HG03571 (cell line): ENCODE measurements around the gene RAB15.

ENCODE experiments used
- ATAC-seq: cut with Tn5 transposase; IDR thresholded peaks from one replicate; pipeline ENCODE4 v1.9.1; 2021; ENCODE audit not compliant: unreplicated experiment

The RAB15 gene

GRCh38 chr14:64971943-64972791, at the start of gene RAB15:
Gene RAB15, minus strand, starts transcription at chr14:64972336. Its CDS starts 260 bp downstream, at chr14:64972076.
- ATAC-seq: no peak

DNA sequence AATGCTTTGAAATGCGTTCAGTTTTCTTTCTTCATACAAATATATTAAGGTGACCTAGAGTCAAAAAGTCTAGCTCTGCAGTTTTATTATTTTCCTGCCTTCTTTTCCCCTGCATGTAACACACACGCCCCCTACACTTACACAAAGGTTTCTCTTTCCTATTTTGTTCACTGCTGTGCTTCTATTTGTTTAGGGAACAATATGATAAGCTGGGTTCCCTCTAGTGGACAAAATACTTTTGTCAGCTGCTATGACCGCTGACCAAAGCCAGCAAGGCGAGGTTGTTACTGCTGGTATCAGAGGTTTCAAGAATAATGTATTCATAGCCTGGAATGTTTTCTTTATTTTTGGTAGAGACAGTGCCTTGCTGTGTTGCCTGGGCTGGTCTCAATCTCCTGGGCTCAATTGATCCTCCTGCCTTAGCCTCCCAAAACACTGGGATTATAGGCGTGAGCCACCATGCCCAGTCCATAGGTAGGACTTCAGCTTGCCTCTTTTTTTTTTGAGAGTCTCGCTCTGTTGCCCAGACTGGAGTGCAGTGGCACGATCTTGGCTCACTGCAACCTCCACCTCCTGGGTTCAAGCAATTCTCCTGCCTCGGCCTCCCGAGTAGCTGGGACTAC, 47.9 kb upstream of the RAB15 start:
- no peak for ATAC-seq

DNA sequence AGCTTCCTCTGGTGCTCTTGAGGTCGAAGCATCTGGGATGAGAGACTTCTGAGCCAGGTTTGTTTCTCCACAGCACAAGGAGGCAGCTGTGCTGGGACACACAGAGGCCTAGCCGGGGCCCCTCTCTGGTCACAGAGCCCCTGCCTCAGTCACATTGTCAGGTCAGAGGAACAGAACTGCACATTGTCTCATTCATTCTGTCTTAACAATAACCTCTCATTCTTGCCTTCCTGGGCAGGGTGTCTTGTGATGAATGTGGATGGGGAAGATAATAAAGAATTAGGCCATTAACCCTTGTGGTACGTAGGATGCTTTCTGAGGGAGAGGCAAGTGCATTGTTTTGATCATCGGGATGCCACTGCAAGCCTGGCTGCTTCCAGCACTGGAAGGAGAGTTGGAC, 44.3 kb upstream of the RAB15 start:
- no peak for ATAC-seq

- ATAC-seq: no peak
Measured at GRCh38 chr14:65015391-65015790, 43.3 kb upstream of the RAB15 start.

GRCh38 chr14:65012353-65012752, 40.2 kb upstream of the RAB15 start:
- ATAC-seq: no peak

DNA sequence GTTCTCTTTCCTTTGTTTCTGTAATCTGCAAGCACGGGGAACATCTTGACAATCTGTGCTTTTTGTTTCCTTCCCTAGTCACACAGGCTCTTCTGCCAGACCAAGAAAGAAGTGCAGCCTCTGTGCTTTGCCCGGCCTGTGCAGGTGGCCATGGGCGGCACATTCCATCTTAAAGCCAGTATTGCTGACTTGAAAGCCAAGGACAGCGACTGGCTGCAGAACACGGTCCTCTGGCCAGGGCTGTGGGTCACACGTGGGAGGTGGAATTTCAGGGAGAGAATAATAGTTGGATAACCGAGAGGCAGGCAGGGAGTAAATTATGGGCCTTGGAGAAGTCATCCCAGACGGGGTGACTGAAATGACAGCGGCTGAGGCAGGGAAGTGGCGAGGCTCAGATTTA, 39.4 kb upstream of the RAB15 start:
- no peak for ATAC-seq

DNA sequence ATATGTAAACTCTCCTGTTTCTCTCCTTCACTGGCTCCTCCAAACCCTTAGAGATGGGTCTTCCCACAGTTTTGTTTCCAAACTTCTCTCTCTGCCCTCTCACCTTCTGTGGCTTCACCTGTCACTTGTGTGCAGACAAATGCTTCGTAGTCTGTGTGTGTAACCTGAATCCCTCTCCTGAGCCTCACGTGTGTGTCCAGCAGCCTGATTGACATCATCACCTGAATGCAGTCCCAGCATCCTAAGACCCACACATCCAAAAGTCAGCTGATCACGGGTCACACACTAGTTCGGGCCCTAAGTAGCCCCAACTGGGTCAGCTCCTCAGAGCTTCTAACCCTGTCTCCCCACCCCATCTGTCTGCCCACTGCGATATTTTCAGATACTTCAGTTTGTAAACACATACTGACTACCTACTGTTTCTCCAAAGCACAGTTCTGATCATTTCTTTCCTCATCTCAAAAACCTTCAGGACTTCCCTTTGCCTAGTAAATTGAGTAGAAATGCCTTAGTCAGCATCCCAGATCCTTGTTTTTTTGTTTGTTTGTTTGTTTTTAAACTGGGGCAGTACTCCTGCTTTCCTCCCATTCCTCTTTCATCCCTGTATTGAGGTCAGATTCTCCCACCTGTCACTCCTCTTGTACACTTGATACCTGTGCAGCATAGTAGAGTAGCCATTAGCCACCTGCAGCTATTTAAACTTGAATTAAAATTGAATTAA, 38.2 kb upstream of the RAB15 start:
- ATAC-seq: no peak

GRCh38 chr14:65007202-65007601, 35.1 kb upstream of the RAB15 start:
- no peak for ATAC-seq

DNA sequence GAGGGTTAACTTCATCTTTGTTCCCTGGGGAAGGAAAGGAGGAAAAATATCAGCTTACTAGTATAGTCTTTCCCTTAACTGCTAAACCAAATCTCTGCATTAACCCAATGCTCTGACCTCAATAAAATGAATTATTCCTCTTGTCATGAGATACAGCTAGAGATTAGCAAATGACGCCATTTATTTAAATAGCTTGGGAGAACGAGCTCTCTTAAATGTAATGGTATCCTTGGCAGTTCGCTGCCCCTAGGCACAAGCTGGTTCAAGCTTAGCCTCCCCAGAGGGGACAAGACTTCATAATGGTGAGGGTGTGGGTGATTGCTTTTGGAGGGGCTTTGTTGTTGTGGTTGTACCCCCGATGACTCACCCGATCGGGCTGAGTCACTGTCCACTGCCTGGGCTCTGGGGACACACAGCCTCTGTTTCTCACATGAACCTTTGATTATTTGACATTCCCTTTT, 34.2 kb upstream of the RAB15 start:
- no peak for ATAC-seq

GRCh38 chr14:65003394-65003793, 31.3 kb upstream of the RAB15 start:
- no peak for ATAC-seq

GRCh38 chr14:65002586-65003210, 30.6 kb upstream of the RAB15 start:
- ATAC-seq: no peak

DNA sequence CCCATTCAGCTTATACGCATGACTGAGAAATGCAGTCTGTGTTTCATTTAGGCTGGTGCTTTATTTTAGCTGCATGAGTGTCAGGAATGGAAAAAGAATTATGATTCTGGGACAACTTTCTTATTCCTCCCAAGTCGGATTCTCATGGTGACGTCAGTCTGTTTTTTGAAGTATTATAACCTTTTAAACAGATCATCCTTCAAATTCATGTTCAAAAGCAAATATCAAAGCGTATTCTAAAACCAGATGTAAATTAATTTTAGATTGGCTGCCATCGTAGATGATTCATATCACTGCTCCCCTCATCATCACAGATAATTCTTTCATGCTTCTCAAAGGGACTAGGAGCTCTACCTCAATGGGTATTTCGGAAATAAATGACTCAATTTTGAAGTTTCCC, 29.6 kb upstream of the RAB15 start:
- no peak for ATAC-seq

DNA sequence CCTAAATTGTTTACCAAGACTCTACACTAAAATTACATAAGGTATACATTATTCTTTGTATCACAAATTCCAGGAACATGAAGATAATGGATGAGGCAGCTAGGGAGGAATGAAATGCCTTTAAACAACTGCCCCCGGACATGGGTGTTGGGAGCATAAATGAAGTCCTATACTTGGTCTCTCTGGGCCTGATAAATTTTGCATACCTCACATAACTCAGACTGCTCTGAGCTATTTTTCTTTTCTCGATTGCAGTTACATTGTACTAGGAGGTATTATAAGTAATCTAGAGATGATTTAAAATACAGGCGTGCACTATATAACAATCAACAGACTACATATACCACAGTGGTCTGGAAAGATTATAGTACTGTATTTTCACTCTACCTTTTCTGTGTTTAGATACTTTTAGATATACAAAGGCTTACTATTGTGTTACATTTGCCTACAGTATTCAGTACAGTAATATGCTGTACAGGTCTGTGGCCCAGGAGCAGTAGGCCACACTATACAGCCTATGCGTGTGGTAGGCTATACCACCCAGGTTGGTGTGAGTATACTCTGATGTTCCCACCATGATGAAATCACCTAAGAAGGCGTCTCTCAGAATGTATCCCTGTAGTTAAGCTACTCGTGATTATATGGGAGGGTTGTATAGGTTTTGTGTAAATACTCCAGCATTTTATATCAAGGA, 28.9 kb upstream of the RAB15 start:
- no peak for ATAC-seq

GRCh38 chr14:64998455-64998931, 26.4 kb upstream of the RAB15 start:
- ATAC-seq: no peak

DNA sequence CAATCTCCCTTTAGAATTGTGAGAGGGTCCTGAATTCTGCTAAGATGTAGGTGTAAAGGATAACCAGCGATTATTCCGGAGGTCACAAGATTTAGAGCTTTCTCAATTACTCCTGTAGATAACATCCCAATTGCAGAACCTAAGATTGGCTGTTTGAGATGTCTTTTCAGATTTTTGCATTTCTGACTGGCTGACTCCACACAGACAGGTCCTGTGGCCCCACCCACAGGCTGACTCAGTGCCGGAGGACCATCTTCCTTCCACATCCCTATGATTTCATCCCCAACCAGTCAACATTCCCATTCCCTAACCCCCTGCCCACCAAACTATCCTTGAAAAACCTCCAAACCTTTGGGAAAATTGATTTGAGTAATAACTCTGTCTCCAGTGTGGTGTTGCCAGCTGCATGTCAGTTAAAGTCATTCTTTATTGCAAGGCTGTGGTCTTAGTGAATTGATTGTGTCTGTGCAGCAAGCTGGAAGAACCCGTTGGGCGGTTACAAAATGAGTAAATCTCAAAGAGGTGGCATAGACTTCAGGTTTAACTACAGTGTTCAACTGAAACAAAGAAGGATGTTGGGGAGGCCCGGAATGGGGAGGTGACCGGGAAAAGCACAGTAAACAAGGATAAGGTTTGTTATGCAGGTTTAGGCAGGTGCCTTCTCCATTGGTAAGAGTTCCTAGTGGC, 25.1 kb upstream of the RAB15 start:
- ATAC-seq: no peak

- ATAC-seq: no peak
Measured at GRCh38 chr14:64995291-64995690, 23.2 kb upstream of the RAB15 start.

GRCh38 chr14:64994540-64994939, 22.4 kb upstream of the RAB15 start:
- ATAC-seq: no peak

DNA sequence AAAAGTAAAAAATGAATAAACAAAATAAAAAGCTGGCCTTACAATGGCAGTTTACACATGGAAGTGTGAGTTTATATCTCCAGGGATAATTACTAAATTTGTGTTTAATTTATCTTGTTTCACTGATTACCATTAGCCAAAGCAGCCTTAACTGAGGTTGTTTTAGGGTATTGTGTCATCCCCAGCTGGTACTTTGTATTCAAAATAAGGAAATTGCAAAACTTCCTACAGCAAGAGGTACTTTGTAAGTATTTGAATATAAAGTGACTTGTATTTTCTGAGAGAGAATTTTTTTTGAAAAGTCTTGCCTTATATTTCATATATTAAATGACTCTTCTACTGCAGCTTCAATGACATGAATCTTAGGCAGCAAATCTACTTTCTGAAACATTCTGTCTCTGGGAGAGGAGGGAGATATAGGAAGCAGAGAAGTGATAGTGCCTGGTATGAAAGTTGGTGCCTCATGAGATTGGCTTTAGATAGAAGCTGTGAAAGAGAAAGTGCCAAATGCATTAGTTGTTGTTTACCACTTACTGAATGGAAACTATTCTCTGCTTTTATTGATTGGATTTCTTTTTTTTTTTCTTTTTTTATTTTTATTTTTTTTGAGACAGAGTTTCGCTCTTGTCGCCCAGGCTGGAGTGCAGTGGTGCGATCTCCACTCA, 21.3 kb upstream of the RAB15 start:
- no peak for ATAC-seq

- no peak for ATAC-seq
Measured at GRCh38 chr14:64992328-64992885, 20.3 kb upstream of the RAB15 start.
